ENCODE results near the gene TSPAN7.

Gene TSPAN7

DNA sequence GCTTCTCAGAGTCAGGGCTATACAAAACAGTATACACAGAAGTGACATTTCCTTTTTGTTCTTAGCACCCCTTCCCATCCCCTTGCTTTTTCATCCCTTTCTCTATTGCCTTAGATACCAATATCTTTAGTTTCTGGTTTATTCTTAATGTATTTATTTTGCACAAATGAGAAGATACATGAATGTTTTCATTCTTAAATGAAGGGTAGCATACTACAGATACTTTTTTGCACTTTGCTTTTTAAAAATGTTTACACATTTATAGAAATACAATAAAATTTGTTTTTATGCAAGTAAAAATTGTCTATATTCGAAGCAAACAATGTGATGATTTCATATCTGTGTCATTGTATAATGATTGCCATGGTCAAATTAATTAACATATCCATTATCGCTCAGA is 33.1 kb downstream of the TSPAN7 start:
- no peak for DNase-seq (ENCODE audit: low read depth in 1 of 2, low spot score in 1 of 2)

DNA sequence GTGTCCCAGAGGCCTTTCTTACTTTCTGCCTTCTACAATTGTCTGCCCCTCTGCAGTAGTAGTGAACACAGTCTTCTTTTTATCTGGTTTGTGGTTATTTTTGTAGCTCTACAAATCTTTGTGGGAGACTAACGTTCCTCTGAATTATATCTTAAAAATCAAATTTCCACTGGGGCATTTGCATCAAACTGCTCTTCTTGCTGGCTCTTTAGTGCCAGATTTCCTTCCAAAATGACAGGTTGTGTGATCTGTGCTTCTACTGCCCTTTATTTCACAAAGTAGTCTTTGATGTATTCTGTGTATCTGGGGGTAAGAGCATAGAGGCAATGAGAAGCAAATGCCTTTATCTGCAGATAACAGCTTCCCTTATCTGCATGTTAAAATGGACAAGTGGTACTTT is 34.5 kb downstream of the TSPAN7 start:
- no peak for DNase-seq (ENCODE audit: low read depth in 1 of 2, low spot score in 1 of 2)

DNA sequence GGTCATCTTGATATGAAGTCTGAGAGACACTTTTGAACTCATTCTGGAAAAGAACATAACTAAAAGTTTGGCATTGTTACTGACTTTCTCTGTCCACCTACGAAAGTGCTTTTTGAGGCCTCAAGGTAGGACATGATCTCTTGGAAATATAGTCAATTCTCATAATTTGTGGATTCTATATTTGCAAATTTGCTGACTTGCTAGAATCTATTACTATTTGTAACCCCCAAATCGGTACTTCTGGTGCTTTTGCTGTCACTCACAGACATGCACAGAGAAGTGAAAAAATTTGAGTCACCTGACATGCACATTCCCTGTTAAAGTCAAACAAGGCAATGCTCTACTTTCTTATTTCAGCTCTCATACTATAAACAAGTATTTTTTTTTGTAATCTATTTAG is 35.6 kb downstream of the TSPAN7 start:
- DNase-seq (ENCODE audit: low read depth in 1 of 2, low spot score in 1 of 2): no peak

DNA sequence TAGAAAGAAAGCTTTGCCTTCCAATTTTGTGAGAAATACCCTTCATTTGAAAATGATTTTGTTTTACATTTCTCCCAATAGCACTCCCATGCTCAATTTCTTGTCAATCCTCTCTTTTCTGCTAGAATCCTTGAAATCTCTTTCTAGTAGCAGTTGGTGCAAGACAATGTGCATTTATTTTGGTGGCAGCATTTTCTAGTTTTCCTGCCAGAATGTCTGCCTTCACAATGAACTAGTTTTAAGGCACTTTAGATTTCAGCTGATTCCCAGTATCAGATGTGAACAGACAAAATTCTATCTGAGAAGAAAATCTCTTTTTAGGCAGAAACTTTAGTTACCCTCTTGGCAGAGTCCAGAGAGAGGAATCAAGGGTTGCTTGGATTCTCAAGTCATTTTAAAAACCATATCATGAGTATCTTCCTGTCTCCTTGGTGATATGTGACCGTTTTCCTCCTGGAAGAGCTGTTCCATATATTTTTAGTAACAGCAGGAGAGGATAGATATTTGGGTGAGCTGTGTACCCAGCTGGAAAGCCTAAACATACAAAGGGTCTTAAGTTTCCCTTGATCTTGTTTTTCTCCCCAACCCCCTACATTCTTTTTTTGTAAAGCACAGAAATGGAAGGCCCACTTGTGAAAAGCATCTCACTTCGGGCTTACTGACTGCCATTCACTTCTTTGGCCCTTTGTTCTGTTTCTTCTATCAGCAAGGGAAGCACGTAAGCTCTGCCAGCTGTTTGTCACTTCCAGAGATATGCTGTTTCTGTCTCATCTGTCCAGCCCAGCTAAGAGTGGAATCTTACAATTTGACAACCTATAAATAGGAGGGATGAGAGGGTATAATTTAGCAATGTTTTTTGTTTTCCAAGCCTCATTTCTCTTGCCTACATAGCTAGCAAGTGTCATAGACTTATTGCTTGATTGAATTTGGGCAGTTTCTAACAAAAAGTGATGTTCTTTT is 38.7 kb downstream of the TSPAN7 start:
- no peak for DNase-seq (ENCODE audit: low read depth in 1 of 2, low spot score in 1 of 2)

DNA sequence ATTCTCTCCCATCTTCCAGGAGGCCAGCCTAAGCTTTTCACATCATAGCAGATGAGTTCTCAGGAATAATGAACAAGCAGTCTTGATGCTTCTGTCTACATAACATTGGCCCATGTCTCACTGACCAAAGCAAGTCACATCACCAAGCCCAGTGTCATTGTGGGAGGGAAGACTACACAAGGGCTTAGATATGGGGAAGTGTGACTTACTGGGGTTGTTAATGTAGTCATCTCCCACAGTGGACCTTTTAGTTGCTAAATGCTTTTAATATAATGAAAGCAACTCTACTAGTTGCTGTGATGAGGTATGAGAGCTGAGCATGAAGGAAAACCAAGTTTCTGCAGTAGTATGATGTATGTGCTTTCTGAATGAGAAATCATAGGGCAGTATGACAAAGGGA is 40.5 kb downstream of the TSPAN7 start:
- DNase-seq (ENCODE audit: low read depth in 1 of 2, low spot score in 1 of 2): no peak

DNA sequence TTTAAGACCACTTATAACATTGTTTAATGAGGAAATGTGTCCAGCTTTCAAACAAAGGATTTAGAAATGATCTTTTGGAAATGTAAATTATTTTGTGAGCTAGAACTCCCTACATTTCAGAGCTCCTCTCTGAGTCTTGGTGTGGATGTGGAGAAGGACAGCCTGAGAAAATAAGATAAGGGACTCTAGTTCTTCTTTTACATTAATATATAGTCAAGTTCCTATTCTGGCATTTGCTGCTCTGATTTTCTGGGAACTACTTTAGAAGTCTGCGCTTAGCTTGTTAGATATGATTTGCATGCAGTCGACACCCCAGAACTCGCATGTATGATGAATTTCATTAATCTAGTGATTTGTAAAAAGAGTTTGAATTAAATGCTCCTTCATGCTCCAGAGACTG is 45.5 kb downstream of the TSPAN7 start:
- DNase-seq (ENCODE audit: low read depth in 1 of 2, low spot score in 1 of 2): no peak

DNA sequence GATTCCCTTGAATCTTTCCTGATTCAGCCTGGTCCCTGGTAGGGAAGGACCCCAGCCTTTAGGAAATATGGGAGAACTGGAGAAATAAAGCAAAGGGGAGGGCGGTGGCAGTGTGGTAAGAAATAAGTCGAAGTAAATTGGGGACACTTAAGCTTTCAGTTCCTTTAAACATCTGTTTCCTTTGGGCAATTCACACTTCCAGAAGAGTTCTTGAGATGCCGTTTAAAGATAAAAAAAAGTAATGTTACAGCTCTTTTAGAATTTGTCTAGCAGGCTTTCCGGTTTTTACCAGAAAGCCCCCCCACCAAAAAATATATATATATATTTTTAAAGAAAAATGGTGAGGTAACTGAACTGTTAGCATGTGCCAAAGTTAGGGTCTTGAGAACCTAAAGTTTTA is 46.6 kb downstream of the TSPAN7 start:
- no peak for DNase-seq (ENCODE audit: low read depth in 1 of 2, low spot score in 1 of 2)

DNA sequence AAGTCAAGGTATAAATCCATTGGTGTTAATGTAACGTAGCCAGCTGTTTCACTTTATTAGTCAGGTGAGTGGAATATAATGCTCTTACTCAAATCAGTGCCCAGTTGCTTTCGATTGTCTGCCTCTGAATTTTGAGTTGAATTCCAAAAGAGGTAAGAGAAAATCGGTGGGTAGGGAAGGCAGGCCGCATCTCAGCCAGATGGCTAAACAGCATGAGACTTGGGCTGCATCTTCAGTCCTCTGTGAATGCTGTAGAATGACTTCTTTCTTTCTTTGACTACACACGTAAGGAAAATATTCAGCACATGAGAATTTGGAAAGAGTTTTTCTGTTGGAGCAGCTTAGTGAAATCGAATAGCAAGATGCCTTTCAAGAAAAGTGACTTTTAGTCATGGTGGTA is 49.5 kb downstream of the TSPAN7 start:
- DNase-seq (ENCODE audit: low read depth in 1 of 2, low spot score in 1 of 2): no peak

DNA sequence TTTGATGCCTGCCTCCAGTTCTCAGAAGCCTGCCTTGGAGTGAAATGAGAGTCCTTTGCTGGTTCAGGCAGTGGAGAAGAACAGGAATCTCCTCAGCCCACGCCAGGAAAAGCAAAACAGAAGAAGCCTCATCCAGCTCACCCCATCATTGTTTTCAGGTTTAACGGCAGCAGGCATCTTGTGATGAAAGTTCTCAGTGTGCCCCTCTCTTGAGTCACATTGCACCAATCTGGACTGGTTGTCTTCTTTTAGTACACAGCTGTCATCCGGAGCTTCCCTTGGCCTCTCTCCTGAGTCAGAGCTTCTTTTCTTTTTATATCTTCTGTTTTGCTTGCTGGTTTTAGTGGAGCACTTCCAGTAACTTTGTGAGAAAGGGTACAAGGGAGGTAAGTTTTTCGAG is 50.9 kb downstream of the TSPAN7 start:
- DNase-seq (ENCODE audit: low read depth in 1 of 2, low spot score in 1 of 2): no peak

DNA sequence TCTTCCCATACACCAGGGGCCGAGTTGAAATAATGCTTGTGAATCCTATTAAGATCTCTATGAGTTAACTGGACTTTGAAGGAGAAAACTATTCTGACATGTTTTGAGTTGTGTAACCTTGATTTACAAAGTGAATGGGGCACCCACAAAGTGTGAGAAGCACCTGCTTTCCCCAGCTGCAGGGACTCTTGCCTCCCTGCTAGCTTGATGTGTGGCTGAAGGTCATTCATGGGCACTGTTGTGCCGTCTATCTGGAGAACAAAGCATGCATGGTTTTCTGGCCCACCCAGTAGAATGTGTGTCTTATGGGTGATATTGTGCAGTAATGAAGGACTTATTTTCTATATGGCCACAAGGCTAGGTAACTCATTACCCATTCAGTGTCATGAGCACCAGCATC is 53.1 kb downstream of the TSPAN7 start:
- no peak for DNase-seq (ENCODE audit: low read depth in 1 of 2, low spot score in 1 of 2)

DNA sequence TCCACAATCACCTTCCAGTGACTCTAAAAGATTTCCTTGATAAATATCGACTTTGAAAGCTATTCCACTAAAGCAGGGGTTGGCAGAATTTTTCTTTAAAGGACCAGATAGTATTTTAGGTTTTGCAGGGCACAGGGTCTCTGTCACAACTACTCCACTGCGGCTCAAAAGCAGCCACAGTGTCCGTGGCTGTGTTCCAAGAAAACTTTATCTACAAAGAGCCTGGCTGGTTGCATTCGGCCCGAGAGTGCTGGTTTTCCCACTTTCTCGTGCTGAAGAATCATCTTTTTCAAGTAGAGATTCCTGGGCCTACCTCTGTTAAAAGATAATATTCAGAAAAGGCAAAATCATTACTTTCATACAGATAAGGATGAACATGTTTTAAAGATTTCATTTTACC is 55.6 kb downstream of the TSPAN7 start:
- no peak for DNase-seq (ENCODE audit: low read depth in 1 of 2, low spot score in 1 of 2)

DNA sequence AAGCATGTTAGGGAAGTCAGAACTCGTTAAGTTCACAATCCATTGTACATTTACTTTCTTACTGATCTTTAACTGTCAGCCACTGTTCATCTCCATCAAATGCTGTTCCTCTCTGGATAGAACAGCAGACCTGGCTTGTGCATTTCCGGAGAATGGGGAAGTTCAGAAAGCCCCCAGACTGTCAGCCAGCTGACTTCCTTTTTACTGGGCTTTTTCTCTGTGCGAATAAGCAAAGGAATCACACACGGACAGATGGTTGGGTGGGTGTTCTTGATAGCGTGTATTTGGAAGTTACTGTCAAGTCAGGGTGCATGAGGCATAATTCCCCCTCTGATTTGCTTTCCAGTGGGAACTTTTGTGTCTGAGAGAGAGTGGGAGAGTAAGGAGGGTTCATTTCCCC is 56.8 kb downstream of the TSPAN7 start:
- DNase-seq (ENCODE audit: low read depth in 1 of 2, low spot score in 1 of 2): no peak

DNA sequence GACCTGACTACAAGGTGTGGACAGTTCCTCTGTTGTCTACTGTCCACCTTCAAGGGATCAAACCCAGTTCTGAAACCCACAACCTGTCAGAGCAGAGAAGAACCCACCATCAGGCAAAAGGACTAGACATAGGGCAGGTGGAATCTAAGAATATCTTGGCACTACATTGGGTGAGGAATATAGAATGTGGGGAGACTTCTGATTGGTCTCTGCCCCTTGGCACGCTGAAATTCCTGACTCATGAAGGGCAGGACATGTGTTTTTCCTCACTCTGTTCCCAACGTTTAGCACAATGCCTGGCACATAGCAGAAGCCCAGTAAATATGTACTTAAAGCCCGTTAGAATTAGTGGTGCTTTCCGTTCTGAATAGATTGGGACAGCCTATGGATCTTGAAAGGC is 59.3 kb downstream of the TSPAN7 start:
- DNase-seq (ENCODE audit: low read depth in 1 of 2, low spot score in 1 of 2): no peak

DNA sequence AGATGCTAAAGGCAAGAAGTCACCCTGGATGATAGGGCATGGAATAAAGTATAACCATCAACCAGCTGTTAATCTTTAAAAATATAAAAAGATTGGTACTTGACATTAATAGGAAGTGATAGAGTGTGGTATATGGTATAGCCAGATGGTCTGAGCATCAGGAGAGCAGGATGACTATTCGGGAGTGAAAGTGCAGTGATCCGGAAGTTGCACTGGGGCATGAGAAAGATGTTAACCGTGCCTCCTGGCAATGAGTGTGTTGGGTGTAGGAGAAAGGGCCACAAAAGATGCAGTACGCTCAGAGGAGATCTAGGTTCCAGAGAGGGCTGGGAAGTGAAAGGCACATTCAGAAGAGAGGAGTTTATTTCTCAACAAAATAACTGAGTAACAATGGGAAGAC is 65.0 kb downstream of the TSPAN7 start:
- no peak for DNase-seq (ENCODE audit: low read depth in 1 of 2, low spot score in 1 of 2)

DNA sequence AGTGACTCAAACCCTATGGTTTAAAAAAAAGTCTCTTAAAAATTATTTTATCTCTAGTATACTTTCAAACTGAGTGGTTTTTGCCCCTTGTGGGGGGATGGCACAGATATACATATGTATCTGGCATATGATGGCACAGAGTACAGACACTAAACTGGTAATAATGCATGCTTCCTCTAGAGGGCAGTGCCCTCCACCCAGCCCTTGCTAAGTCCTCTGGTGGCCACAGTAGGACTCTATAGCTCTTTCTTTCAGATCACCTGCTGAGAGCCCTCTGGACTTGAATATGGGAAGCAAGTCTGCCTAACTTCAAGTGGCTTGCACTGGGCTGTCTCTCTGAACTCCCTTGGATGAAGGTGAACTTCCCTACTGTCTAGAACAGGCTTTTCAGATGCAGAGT is 66.3 kb downstream of the TSPAN7 start:
- no peak for DNase-seq (ENCODE audit: low read depth in 1 of 2, low spot score in 1 of 2)

DNA sequence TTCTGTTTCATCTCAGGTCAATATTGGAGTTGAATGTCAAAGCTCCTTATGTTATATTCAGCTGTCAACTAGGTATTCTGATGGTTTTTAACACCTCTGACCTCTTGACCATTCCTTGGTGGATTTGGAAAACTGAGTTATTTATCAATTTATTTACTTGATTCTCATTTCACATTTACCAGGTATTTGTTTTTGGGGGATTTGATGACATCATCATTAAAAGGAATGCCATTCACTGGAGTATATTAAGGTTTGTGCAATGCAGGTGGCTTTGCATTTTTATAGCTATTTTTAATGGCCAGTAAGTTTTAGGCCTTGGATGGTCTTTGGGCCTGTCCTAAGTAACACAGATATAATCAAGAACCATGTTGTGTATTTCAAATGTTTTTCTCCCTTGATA is 67.2 kb downstream of the TSPAN7 start:
- no peak for DNase-seq (ENCODE audit: low read depth in 1 of 2, low spot score in 1 of 2)

DNA sequence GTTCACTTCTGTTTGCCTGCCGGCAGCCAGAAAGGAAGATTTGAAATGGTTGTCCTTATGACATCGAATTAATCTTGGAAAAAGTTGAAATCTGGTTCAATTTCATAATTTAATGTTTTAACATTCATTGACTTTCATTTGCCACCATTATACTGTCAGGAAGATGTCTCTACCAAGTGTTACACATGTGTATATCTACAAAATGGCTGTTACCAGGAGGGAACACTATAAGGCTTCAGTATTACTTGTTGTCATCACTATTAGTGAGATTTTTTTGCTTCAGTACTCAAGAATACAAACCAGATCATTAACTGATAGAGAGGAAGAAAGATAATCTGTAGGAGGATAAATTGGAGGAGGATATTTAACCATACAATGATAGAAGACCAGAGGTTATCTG is 71.2 kb downstream of the TSPAN7 start:
- no peak for DNase-seq (ENCODE audit: low read depth in 1 of 2, low spot score in 1 of 2)

DNA sequence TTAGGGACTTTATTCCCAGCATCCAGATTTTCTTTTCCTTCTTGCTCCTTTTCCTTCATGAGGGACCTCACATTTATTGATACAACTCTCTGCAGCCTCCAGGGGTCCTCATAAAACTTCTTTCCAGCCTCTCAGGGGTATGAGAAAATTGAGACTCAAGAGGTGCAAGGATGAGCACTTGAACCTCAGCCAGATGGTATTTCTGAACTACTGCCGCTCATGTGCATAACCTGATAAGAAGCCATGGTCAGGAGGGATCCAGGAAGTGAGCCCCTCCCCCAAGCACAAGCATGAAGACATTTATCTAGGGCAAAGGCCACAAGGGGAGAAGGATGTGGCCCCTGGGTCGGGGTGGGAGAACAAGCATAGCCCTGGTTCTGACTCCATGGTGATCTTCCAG is 73.3 kb downstream of the TSPAN7 start:
- no peak for DNase-seq (ENCODE audit: low read depth in 1 of 2, low spot score in 1 of 2)

DNA sequence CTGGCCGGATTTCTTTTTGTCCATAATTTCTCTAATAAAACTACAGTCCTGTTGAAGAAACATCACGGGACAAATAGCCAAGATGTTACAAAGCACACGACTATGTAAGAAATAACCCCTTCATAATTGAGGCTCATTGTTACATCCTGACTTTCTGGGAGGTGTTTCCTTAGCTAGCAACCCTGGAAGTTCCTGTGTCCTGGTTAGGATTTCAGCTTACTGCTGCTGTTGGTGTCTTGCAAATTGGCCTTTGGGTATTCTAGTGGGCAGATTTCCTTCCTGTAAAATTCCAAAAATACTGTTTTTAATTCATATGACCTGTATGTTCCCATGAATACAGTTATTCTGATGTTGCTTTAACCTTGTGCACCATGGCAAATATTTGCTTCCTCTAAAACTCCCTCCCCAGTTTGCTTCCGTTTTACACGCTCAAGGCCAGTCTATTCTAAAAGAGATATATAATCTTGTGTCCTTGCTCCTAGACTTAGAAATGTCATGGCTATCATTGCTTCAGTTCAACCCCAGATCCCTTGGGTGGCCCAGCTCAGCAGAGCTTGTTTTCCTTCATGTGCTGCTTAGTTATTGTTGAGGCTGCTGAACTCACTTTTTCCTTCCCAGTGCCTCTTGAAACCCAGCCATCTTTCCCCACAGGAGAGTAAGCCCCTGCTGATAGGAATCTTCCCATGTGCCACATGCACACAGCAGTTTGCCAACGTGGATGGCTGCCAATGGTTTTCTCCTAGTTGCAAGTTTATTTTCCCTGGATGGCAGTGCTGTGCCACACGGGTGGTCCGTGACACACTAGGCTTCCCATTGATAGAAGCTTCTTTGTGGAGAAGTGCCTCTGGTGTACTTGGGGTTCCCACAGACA is 75.8 kb downstream of the TSPAN7 start:
- no peak for DNase-seq (ENCODE audit: low read depth in 1 of 2, low spot score in 1 of 2)

DNA sequence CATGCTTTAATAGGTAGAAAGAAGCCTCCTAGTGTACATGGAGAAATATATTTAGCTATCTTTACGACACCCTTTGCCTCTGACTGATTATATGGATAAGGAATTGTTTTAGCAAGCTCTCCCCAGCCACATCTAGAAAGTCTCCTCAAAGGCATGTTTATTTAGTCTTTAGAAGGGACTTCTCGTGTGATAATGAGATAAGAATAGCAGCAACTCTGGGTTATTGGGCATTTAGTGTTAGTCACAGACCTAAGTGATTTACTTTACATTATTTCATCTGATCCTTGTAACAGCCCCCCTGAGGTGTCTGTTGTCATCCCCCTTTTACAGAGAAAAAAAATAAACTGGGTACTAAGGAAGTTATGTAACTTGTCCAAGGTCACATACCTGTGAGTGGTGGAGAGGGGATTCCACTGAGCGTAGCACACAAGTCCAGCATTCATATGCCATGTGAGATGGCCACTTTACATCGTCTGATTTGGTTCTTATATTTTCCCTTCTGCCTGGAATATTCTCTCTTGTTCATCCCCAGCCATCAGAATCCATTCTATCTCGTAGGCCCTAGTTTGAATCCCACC is 77.7 kb downstream of the TSPAN7 start:
- DNase-seq (ENCODE audit: low read depth in 1 of 2, low spot score in 1 of 2): no peak

DNA sequence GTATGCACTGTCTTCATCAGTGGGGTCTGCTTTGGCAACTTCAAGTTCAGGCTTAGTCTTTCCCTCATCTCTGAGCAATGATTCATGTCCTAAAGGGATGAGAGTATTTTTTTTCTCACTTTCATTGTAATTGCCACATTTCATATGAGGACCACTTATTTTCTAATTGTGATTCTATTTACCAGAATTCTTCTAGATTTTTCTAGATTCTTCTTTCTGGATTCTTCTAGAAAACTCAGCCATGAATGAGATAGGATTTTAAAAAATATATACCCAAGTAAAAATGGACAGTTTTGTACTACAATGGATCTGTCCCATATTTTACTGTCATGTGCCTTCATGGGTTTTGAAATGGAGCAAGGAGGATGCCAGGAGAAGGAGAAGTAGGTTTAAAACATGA is 78.4 kb downstream of the TSPAN7 start:
- DNase-seq (ENCODE audit: low read depth in 1 of 2, low spot score in 1 of 2): no peak

DNA sequence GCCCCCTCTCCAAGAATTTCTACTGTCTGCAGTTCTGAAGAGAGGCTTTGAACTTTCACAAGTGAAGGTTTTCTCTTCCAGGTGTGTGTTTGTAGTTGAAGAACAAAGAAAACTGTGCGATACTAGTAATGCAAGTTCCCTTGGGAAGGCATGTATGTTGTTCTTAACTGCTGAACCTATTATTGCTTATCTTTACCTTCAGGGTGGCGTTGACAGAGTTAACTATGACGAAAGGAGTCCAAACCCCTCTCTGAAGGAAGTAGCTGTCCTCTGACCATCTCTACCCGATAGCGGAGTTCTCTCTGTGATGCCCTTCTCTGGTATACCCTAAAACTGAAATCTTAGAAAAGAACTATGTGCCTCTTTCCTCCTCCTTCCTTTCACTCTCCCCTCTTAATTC is 79.9 kb downstream of the TSPAN7 start:
- DNase-seq (ENCODE audit: low read depth in 1 of 2, low spot score in 1 of 2): no peak
